GM23338 (cell line): Measurements from ENCODE around the gene DOCK11. TPM values are rescaled to one million over a fixed set of nuclear protein-coding genes. Genes with fewer than 3 reads are reported as not detected.

ENCODE experiments used
- ATAC-seq: fragments of 200-7000 bp; cut with Tn5 transposase; 3 replicates; pipeline ENCODE4 v1.9.1; 2020
- DNase-seq: peaks from one replicate; pipeline ENCODE4 v3.0.0-alpha.2; 2015; ENCODE audit warnings: low spot score
- H2AFZ ChIP-seq: fragments of 200-600 bp; sonication (generic); 2 replicates; pipeline ENCODE4 v1.8.0; 2016; ENCODE audit warnings: antibody characterized with exemption, mild to moderate bottlenecking, moderate library complexity
- H3F3A ChIP-seq: fragments of 200-600 bp; sonication (generic); replicated peaks from 2 replicates; pipeline ENCODE4 v1.8.0; 2017; ENCODE audit warnings: antibody characterized with exemption, mixed run types, low read depth
- H3K27ac ChIP-seq: fragments of 200-600 bp; sonication (generic); 2 replicates; pipeline ENCODE4 v1.6.1; 2016; ENCODE audit warnings: low read depth
- H3K27me3 ChIP-seq: fragments of 200-600 bp; sonication (generic); 2 replicates; pipeline ENCODE4 v1.8.0; 2016; ENCODE audit warnings: mild to moderate bottlenecking, mixed run types, moderate library complexity; ENCODE audit not compliant: insufficient read depth
- H3K36me3 ChIP-seq: fragments of 200-600 bp; sonication (generic); 2 replicates; pipeline ENCODE4 v1.8.0; 2016; ENCODE audit warnings: mild to moderate bottlenecking; ENCODE audit not compliant: insufficient read depth
- H3K4me1 ChIP-seq: fragments of 200-600 bp; sonication (generic); 2 replicates; pipeline ENCODE4 v1.8.0; 2016; ENCODE audit warnings: mild to moderate bottlenecking, moderate library complexity; ENCODE audit not compliant: insufficient read depth
- H3K4me2 ChIP-seq: fragments of 200-600 bp; sonication (generic); 2 replicates; pipeline ENCODE4 v1.7.1; 2017; ENCODE audit warnings: mixed run types
- H3K4me3 ChIP-seq: fragments of 200-600 bp; sonication (generic); 2 replicates; pipeline ENCODE4 v1.6.1; 2016; ENCODE audit warnings: mixed run types
- H3K79me2 ChIP-seq: fragments of 200-600 bp; sonication (generic); replicated peaks from 2 replicates; pipeline ENCODE4 v1.8.0; 2017; ENCODE audit warnings: mild to moderate bottlenecking; ENCODE audit not compliant: insufficient read depth
- H3K9me2 ChIP-seq: fragments of 200-600 bp; sonication (generic); 2 replicates; pipeline ENCODE4 v1.8.0; 2017; ENCODE audit not compliant: insufficient read depth
- H4K20me1 ChIP-seq: fragments of 200-600 bp; sonication (generic); replicated peaks from 2 replicates; pipeline ENCODE4 v1.8.0; 2017; ENCODE audit warnings: mild to moderate bottlenecking; ENCODE audit not compliant: insufficient read depth
- H3K27ac Mint-ChIP-seq: 2 replicates; pipeline ENCODE4 v1.8.0; 2020; ENCODE audit warnings: inconsistent platforms, mild to moderate bottlenecking, moderate library complexity, mixed read lengths
- H3K27me3 Mint-ChIP-seq: 3 replicates; pipeline ENCODE4 v1.8.0; 2022; ENCODE audit warnings: low read depth, mild to moderate bottlenecking, moderate library complexity, mixed read lengths, inconsistent platforms; ENCODE audit not compliant: insufficient read depth, poor library complexity
- H3K36me3 Mint-ChIP-seq: 3 replicates; pipeline ENCODE4 v1.8.0; 2021; ENCODE audit warnings: low read depth, mild to moderate bottlenecking, inconsistent platforms, moderate library complexity, mixed read lengths
- H3K4me1 Mint-ChIP-seq: 3 replicates; pipeline ENCODE4 v1.8.0; 2020; ENCODE audit warnings: mild to moderate bottlenecking, inconsistent platforms, mixed read lengths
- H3K4me3 Mint-ChIP-seq: 3 replicates; pipeline ENCODE4 v1.8.0; 2021; ENCODE audit warnings: moderate library complexity, mild to moderate bottlenecking, inconsistent platforms, mixed read lengths
- H3K9me3 Mint-ChIP-seq: 3 replicates; pipeline ENCODE4 v1.8.0; 2020; ENCODE audit warnings: moderate library complexity, mild to moderate bottlenecking, inconsistent platforms, mixed read lengths
- ETS1 ChIP-seq: IDR thresholded peaks from 2 replicates; pipeline ENCODE4 v1.6.1; 2016; ENCODE audit warnings: antibody characterized with exemption
- EZH2 ChIP-seq: fragments of 200-600 bp; sonication (generic); IDR thresholded peaks from one replicate; pipeline ENCODE4 v1.8.0; 2017; ENCODE audit warnings: antibody characterized with exemption, mild to moderate bottlenecking, low read depth; ENCODE audit not compliant: unreplicated experiment
- EZH2phosphoT487 ChIP-seq: fragments of 200-600 bp; sonication (generic); IDR thresholded peaks from one replicate; pipeline ENCODE4 v1.8.1; 2018; ENCODE audit warnings: antibody characterized with exemption; ENCODE audit not compliant: unreplicated experiment
- JUNB ChIP-seq: IDR thresholded peaks from one replicate; pipeline ENCODE4 v1.6.1; 2016; ENCODE audit warnings: antibody characterized with exemption; ENCODE audit not compliant: unreplicated experiment
- REST ChIP-seq: IDR thresholded peaks from one replicate; pipeline ENCODE4 v1.6.1; 2018; ENCODE audit warnings: antibody characterized with exemption; ENCODE audit not compliant: unreplicated experiment
- STAT1 ChIP-seq: IDR thresholded peaks from one replicate; pipeline ENCODE4 v1.6.1; 2016; ENCODE audit warnings: antibody characterized with exemption; ENCODE audit not compliant: unreplicated experiment
- ZNF114 ChIP-seq: fragments of 250-450 bp; sonication (Bioruptor Pico); IDR thresholded peaks from 2 replicates; pipeline ENCODE4 v1.5.0; 2020; ENCODE audit warnings: mild to moderate bottlenecking, moderate library complexity
- ZNF331 ChIP-seq: fragments of 250-450 bp; sonication (Bioruptor Pico); IDR thresholded peaks from 2 replicates; pipeline ENCODE4 v1.5.0; 2020; ENCODE audit warnings: low read depth, mild to moderate bottlenecking, moderate library complexity
- polyA plus RNA-seq: library from polyadenylated mRNA; unstranded; fragments of >200 nt; fragmentation: Nextera tagmentation; extraction: Ambion mirVana; gene quantifications from 2 replicates; pipeline ENCODE4 v1.2.1, GENCODE V29; 2016
- total RNA-seq: library from RNA; depleted of rRNA; stranded (reverse); fragments of >200 nt; shearing (Covaris generic); gene quantifications from 2 replicates; pipeline ENCODE4 v1.2.3, GENCODE V29; 2014

DOCK11 gene
- total and polyA plus RNA-seq, 2 experiments from 2014 or later = 6.0 to 12.3 TPM

- TF ChIP-seq ETS1 (no peak), REST (no peak), STAT1 (no peak), ZNF114 (no peak), ZNF331 (CRISPR knock-in tag) (no peak)
These were observed 186.8 kb downstream of the DOCK11 start (continued) for GRCh38 chrX:118682258-118683014.

GRCh38 chrX:118685393-118685792 is 189.8 kb downstream of the DOCK11 start:
- Mint-ChIP-seq H3K27ac (no peak overlapping the region), H3K27me3 (no peaks in the 10 kb centered on the region), H3K4me1 (peaks cover 2% of the 10 kb centered on the region; the same call in 1 of the 3 replicates), H3K4me3 (no peak overlapping the region), H3K36me3 (no peaks in the 10 kb centered on the region), H3K9me3 (no peaks in the 10 kb centered on the region)
- Histone ChIP-seq H4K20me1 (no peaks in the 10 kb centered on the region), H3F3A (no peaks in the 10 kb centered on the region), H3K27me3 (no peaks in the 10 kb centered on the region), H3K36me3 (no peaks in the 10 kb centered on the region), H3K79me2 (no peaks in the 10 kb centered on the region), H2AFZ (no peak overlapping the region), H3K4me3 (no peak overlapping the region), H3K4me1 (no peaks in the 10 kb centered on the region), H3K4me2 (no peak overlapping the region), H3K9me2 (no peaks in the 10 kb centered on the region), H3K27ac (no peak overlapping the region)
- TF ChIP-seq ZNF331 (CRISPR knock-in tag) (no peak), ETS1 (no peak), ZNF114 (no peak), EZH2 (no peak), EZH2phosphoT487 (no peak), REST (no peak), JUNB (no peak)
- no peak for ATAC-seq
- DNase-seq = no peak
